Measurements from ENCODE around the gene CHST15.
A peak's percentile ranks its signal among the peaks of the same experiment; 100 is the strongest.

CHST15 gene

DNA sequence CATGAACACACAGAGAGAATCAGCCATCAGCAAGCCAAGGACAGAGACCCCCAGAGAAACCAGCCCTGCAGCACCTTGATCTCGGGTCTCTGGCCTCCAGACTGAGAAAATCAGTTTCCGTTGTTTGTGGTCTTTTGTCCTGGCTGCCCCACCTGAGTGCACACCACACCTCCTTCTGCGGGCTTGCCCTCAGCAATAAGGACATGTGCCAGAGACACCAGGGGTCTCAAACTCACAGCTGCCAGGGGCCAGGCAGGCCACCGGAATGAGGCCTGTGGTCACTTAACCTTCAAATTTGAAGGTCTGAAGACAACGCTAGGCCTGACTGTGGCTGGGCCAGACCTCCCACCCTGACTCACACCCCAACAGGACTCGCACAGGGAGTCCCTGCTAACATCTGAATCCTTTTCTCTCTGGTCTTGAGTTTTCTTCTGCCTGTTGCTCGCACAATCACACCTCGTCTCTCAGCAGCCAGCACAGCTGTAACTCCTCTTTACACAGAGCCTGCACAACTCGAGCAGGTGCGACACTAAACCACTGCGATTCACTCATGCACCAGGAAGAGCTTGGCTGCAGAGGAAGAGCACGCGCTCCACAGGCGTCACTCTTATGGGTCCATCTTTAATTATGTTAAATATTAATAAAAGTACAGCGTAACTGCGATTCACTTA lies 86.2 kb downstream of the CHST15 start:
- DNase-seq, result no peak

DNA sequence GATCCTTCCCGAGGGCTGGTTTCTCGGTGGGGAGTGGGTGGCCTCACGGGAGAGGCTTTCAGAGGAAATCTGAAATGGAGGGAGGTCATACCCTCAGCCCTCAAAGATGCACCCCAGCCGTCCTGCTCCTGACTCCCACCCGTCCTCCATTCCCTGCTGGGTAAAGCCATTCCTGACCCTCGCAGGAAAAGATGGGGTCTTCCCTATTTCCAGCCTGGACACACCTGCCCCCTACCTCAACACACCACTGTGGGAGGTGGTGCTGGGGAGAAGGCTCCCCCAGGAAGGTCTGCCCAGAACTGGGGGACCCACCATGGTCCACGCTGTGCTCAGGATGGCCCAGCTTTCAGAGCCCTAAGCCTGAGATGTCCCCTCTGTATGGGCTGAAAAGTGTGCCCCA lies 86.9 kb downstream of the CHST15 start:
- DNase-seq, result no peak

DNA sequence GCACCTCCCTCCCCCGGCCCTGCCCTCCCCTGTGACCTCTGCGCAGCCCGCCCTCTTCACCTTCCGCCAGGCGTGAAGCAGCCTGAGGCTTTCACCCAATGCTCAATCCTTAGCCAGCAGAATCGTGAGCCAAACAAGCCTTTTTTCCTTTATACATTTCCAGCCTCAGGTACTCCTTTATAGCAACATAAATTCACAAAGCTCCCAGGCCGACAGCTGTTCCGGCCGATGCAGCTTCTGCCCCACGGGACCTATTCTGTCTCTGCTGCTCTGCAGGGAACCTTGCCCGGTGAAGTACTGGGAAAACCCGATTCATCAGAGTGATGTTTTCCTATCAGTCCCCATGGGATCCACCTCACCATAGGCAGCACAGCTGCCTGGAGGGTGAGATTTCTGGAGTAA lies 87.4 kb downstream of the CHST15 start:
- no peak for DNase-seq

DNA sequence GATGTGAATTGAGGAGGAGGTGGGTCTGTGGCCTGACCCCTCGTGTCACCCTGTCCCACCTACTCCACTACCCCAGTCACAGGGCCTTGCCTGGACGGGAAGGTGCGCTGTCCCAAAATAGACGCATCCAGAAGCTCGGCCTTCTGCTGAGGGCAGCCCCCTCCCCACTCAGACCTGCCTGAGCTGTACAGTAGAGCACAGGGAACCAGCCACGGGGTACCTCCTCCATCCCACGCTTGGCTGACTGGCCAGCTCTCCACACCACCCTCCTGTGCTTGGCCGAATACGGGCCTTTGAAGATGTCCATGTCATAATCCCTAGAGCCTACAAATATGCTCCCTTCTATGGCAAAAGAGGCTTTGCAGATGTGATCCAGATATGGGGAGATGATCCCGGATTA lies 88.3 kb downstream of the CHST15 start:
- no peak for DNase-seq

DNA sequence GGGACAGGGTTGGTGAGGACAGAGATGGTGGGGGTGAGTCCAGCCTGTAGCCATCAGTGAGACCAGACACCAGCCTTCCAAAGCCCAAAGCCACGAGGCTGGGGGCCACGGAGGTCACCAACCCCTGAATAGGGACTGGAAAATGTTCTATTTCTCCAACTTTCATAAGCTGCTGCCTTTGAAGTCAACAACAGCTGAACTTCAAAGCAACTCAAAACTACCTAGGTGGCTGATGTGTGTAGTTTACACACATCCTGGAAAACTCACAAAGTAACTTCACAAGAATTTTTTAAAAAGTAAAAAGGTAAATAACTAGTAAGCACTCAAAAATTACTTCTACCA lies 88.8 kb downstream of the CHST15 start:
- no peak for DNase-seq

GRCh38 chr10:124003871-124004662 lies 89.3 kb downstream of the CHST15 start:
- DNase-seq, result no peak

GRCh38 chr10:124003481-124003870 lies 89.9 kb downstream of the CHST15 start:
- no peak for DNase-seq

DNA sequence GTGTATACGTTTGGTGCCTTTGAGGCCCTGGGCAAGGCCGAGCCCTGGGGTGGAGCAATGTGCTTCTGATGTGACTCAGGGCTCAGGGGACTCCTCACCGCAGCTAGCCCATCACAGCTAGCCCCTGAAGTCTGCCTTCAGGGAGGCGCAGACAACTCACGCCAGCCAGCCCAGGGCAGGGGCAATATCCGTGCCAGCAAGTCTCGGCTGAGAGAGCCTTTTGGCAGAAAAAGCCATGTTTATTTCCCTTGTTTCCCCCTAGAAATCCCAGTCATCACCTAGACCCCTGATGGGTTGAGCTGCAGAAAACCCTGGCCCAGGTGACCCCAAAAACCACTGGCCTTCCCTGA lies 90.4 kb downstream of the CHST15 start:
- DNase-seq, result no peak

DNA sequence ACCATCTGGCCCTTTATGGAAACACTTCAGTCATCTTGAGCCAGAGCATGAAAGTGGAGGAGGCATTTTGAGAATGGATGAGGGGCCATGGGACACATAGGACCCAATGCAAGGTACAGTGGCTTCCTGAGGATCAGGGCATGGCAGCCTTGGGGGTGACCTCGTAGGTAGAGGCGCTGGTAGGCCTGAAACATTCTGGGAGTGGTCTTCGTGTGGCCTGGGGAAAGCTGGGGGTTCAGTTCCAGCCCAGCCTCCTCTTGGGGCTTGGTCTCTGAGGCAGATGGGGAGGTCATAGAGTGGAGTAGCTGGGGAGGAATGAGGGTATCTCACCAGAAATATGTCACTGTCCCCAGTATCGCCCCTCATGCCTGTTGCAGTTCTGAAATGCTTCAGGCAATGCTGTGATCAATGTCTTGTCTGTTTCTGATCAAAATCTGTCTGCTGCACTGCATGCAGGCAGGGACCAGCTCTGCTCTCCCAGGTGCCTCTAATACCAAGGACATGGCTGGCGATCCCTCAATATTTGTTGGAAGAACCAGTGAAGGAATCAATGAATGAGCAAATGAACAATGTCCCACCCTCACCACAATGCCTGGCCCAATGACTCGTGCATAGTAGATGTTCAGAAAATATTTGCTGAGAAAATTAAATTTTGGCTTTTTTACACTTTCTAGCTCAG lies 90.9 kb downstream of the CHST15 start:
- no peak for DNase-seq

DNA sequence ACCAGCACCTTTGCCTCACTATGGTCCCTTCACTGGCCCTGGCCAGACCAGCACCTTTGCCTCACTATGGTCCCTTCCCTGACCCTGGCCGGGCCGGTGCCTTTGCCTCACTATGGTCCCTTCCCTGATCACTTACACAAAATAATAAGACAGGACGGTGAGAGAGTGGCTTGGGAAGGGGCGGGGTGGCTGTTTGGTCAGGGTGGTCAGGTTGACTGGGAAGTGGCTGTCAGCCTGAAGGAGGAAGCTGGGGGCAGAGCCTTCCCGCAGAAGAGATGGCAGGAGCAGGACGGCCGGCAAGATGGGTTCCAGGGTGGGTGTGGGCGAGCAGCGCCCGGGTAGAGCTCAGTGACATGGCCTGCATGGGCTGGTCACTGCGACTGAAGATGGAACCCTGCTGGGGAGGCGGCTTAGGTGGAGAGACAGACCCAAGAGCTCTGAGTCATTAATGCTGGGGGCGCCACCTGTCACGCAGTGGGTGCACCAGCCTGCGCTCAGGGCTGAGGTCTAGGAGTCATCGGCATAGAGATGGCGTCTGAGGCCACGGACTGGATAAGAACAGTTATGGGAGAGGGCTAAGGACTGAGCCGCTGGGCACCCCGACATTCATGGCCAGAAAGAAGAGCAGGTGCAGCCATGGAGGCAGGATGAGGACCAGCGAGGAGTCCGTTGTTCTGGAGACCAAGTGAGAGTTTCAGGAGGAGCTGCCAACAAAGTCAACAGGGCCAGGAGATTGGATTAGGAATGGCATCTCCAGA lies 91.8 kb downstream of the CHST15 start:
- DNase-seq, result no peak

DNA sequence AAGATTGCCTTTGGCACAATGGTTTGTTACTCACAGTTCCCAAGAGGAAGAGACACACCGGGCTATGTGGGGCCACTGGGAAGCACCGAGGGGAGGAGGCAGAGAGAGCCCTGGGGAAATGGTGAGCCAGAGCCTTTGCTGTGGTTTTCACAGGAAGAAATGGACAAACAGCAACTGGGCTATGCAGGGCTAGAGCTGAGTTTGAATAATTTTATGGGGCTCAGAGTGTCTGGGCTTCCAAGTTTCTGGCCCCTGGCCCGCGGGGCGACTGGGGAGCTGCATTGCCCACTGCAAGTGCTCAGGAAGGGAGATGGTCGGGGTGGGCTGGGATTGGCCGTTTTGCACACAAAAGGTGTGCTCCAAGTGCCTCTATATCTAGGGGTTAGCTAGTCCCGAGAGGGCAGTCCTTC lies 92.6 kb downstream of the CHST15 start:
- no peak for DNase-seq

DNA sequence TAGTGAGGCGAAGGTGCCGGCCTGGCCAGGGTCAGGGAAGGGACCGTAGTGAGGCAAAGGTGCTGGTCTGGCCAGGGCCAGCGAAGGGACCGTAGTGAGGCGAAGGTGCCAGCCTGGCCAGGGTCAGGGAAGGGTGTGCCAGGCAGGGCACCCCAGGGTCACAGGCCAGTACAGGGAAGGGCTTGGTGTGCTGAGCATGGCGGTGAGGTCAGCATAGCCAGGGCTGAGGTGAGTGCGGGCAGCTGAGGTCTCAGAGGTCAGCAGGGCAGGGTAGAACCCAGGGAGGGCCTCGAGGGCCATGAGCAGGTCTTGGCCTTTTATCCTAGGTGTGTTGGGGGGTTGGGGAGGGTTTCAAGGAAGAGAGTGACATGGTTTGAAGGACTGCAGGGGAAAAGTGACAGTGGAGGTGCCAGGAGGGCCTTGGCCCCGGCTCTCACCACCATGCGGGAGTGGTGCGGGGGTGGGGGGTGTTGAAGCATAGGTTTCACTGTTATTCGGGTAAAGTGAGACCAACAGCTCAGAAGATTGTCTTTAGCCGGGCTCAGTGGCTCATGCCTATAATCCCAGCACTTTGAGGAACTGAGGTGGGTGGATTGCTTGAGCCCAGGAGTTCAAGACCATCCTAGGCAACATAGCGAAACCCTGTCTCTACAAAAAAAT lies 93.3 kb downstream of the CHST15 start:
- DNase-seq, result no peak

DNA sequence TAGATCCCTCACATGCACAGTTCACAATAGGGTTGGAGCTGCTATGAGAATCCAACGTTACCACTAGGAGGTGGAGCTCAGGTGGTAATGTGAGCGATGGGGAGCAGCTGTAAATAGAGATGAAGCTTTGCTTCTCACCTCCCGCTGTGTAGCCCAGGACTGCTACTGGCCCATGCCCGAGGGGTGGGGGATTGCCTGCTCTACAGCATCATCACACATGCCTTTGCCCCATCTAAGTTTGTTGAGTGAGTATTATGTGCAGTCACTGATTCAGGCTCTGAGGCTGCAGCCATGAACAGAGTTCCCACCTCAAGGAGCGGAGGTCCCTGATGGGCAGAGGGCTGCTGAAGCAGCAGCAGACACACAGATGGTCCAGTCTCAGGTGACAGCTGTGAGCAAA lies 94.1 kb downstream of the CHST15 start:
- no peak for DNase-seq

DNA sequence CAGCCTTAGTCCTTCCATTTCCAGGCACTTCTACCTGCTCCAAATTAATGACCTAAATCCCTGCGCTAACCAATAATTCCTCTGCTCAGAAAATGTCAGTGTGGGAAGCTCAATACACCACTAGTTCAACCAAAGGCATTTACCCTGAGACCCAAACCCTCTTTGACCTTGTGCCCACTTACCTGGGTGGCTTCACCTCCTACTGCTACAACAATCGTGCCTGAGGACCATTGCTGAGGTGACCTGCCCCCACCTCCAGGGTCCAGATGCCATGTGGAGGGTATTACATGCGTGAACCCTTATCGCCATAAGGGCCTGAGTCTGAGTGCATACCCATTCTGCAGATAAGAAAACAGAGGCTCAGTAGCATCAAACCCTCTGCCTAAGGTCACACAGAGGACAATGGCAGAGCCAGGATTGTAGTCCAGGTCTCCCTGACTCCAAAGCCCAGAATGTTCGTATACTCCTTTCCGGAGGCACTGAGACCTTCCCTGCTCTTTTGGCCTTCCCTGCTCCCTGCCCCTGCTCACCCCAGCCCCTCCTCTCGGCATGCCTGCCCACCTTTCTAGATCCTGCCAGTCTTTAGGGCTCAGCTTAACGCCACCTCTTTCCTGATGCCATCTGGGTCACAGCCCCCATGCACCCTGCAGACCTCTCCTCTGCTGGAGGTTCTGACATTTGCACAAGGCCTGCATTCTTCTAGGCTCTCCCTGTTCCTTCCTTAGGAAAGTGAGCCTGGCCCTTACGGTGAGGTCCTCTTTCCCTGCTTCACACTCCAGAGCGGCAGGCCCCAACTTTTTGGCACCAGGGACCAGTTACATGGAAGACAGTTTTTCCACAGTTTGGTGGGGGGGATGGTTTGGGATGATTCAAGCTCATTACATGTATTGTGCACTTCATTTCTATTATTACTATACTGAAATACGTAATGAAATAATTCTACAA lies 94.9 kb downstream of the CHST15 start:
- DNase-seq, result no peak

DNA sequence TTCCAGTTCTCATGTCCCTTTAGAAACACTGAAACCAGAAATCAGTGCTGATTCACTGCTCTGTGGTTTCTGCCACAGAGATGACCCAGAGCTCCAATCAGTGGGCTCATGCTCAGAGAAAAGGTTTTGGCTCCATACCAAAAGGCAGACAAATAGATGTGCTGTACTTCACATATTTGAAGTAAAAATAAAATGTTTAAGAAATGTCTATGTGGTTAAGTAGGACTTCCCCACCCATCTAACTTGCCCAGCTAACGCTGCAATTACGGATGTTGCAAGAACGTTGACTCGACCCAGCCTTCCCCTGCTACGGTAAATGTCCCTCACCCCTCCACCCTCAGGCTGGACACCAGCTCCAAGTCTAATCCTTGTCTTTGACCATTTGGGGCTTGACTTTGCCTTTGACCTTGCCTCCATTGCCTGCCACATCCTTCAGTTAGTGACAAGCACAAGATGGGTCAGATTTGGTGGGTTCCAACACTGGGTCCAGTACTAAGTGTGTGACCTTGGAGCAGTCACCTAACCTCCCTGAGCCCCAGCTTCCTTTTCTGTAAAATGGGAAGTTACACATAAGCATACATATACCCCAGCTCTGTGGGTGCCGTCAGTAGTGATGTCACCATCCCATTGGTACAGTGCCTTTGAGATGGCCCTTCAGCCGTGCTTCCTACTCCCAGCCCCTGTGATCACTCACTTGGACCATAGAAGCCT lies 95.8 kb downstream of the CHST15 start:
- no peak for DNase-seq

DNA sequence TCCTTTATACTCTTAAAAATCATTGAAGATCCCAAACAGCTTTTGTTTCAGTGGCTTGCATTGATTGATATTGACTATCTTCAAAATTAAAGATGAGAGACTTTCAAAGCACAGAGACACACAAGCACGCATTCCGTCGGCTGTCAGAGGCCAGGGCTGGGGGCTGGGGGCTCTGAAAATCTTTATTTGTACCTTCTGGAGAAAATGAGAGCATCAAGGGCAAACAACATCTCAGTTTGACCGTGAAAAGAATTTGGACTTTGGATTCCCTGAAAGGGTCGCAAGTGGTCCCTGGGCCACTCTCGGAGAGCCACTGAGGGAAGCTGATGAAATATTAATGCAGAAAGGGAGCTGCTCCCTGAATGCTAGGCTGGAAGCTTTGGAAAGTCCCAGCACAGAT lies 96.4 kb downstream of the CHST15 start:
- no peak for DNase-seq

DNA sequence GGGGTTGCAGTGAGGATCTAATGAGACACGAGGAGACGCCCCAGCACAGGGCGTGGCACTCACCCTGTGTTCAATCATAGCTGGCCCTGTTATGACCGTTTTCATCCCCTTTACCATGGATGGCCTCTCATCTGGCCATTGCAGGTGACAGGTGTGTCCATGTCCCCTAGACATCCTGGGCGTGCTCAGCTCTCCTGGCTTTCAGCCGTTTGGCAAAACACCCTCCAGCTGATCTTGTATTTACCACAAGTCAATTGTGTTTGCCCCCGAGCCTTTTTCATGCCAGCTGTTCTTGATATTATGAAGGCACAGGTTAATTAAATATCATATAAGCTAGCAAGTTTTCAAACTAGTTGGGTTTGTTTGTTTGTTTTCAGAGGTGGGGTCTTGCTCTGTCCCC lies 97.1 kb downstream of the CHST15 start:
- no peak for DNase-seq

- no peak for DNase-seq
These were observed 97.8 kb downstream of the CHST15 start for GRCh38 chr10:123995461-123996131.

DNA sequence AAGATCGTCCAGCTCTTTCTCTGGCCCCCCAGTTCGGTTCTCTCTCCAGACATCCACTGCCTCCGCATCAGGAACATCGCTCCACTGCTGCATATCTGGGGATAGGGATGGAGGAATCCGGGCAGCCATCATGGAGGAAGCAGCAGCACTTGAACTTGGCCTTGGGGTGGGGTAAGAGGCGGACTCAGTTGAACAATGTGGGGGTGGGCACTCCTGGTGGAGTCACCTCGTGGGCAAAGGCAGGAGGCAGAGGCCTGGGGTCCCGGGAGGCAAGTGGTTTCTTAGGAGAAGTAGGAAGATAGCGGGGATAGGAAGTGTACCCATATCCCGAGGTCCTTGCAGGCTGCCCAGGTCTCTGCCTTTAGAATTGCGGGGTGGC lies 98.3 kb downstream of the CHST15 start:
- no peak for DNase-seq

GRCh38 chr10:123994417-123995081 lies 98.8 kb downstream of the CHST15 start:
- peak; percentile 80 for DNase-seq

All from stimulated activated CD4-positive, alpha-beta T cell treated with anti-CD3 and anti-CD28 coated beads, Interleukin-4, amount 100 ng/mL, for 24 hours (primary cell).